NB4 (cell line): Measurements from ENCODE around the gene PRKG1.

Experiments
- DNase-seq: peaks from one replicate; pipeline ENCODE4 v3.0.0; 2010; ENCODE audit warnings: low read depth
- H3K4me3 ChIP-seq: one replicate; pipeline ENCODE4 v1.5.1; 2011; ENCODE audit warnings: mild to moderate bottlenecking, low read depth, low read length, moderate library complexity
- MYC ChIP-seq: IDR thresholded peaks from 2 replicates; pipeline ENCODE4 v1.6.1; 2011; ENCODE audit warnings: low read depth, low read length
- POLR2A ChIP-seq: IDR thresholded peaks from 2 replicates; pipeline ENCODE4 v1.6.1; 2011; ENCODE audit warnings: mild to moderate bottlenecking; ENCODE audit not compliant: insufficient read length; ENCODE audit errors: extremely low read depth
- TF ChIP-seq, protein P1 (sequence below): IDR thresholded peaks from one replicate; pipeline ENCODE4 v1.5.1; 2012; ENCODE audit warnings: low read depth, low read length
- TF ChIP-seq, protein P2 (sequence below): IDR thresholded peaks from 2 replicates; pipeline ENCODE4 v1.6.1; 2011; ENCODE audit warnings: low read depth, low read length

Gene PRKG1

GRCh38 chr10:51696251-51696650 is 622.0 kb downstream of the PRKG1 start:
- no peak overlapping the region for H3K4me3 ChIP-seq
- DNase-seq: no peak
- TF ChIP-seq MYC: no peak
- no peak for TF ChIP-seq POLR2A
- TF ChIP-seq, protein P1, sequence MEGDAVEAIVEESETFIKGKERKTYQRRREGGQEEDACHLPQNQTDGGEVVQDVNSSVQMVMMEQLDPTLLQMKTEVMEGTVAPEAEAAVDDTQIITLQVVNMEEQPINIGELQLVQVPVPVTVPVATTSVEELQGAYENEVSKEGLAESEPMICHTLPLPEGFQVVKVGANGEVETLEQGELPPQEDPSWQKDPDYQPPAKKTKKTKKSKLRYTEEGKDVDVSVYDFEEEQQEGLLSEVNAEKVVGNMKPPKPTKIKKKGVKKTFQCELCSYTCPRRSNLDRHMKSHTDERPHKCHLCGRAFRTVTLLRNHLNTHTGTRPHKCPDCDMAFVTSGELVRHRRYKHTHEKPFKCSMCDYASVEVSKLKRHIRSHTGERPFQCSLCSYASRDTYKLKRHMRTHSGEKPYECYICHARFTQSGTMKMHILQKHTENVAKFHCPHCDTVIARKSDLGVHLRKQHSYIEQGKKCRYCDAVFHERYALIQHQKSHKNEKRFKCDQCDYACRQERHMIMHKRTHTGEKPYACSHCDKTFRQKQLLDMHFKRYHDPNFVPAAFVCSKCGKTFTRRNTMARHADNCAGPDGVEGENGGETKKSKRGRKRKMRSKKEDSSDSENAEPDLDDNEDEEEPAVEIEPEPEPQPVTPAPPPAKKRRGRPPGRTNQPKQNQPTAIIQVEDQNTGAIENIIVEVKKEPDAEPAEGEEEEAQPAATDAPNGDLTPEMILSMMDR: no peak
- TF ChIP-seq, protein P2, sequence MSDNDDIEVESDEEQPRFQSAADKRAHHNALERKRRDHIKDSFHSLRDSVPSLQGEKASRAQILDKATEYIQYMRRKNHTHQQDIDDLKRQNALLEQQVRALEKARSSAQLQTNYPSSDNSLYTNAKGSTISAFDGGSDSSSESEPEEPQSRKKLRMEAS: no peak

- no peak for DNase-seq
Observed at GRCh38 chr10:51698473-51699063, 624.3 kb downstream of the PRKG1 start.

DNA sequence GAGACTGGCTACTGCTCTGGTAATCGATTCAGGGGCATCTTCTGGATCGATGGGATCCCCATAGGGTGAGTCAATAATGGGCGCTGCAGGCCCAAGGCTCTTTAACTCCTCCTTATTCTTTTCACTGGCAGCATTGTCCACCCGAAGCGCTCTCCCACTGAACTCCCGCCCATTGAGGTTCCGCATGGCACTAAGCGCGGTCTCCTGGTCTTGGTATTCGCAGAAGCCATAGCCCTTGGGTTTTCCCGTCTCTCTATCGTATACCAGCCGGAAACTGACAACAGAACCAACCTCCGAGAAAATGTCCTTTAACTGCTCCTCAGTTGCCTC is 624.8 kb downstream of the PRKG1 start:
- TF ChIP-seq MYC: 0 out of 2 replicates have a peak, but pooled peaks have one; percentile 23
- TF ChIP-seq, protein P1: no peak
- H3K4me3 ChIP-seq: peak overlapping the region; percentile 98
- no peak for DNase-seq

More at GRCh38 chr10:51698473-51699063, 624.3 kb downstream of the PRKG1 start:
- TF ChIP-seq, protein P1: no peak
- peak overlapping the region; percentile 98 for H3K4me3 ChIP-seq

DNA sequence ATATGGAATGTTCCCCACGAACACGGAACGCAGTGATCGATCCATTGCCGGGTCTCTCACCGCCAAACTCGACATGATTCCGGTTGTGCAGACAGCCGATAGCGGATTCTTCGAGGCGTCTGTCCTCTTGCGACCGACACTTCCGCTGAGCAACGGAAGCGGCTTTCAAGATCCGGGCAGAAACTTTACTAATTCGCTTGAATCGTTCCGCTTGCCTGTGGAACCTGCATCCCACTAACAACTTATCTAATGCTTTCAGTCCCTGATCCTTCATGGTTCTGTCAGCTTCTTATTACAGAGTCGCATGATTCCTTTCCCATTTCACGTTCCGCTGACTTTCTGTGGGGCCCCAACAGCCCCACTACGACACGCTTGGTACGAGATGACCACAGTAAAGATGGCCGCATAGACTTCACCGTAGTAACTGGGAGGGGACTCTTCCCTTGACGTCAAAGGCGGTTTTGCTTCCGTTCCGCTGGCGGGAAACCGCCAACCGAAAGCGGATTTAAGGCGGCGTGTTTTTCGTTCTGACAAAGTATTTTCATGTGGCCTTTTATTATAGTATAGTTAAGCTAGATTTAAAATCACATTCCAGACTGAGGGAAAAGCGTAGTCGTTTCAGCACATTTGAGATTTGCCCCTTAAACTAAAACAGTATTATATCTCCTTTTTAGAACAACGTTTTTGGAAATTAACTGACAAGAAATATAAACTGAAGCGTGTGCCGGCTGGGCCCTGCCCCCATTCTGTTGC is 625.4 kb downstream of the PRKG1 start, which contains the start of gene CSTF2T:
Gene CSTF2T, minus strand, starts transcription at position 121 of the 753 bp plus-strand sequence. Its CDS starts 46 bp downstream, at position 75.
- H3K4me3 ChIP-seq: peak within 1 kb of the TSS; percentile 98
- TF ChIP-seq POLR2A (peak; percentile 27), MYC (0 out of 2 replicates have a peak, but pooled peaks have one; percentile 16)
- TF ChIP-seq, protein P2: peak; percentile 72
- TF ChIP-seq, protein P1: no peak
- DNase-seq: peak; percentile 93

- no peak overlapping the region for H3K4me3 ChIP-seq
- DNase-seq: no peak
- TF ChIP-seq MYC: no peak
- TF ChIP-seq POLR2A: no peak
- TF ChIP-seq, protein P2: no peak
- TF ChIP-seq, protein P1: no peak
Observed at GRCh38 chr10:51700228-51700817, 626.0 kb downstream of the PRKG1 start.

GRCh38 chr10:51705774-51706173 is 631.5 kb downstream of the PRKG1 start:
- no peak overlapping the region for H3K4me3 ChIP-seq
- no peak for DNase-seq
- no peak for TF ChIP-seq POLR2A
- TF ChIP-seq, protein P2: no peak
